LNCaP clone FGC (cell line): ENCODE measurements around the gene LRRC27.
A peak's percentile ranks its signal among the peaks of the same experiment; 100 is the strongest.

ENCODE experiments used
- DNase-seq: peaks from one replicate; pipeline ENCODE4 v3.0.0-alpha.2; 2011; ENCODE audit warnings: low read depth
- H3K4me3 ChIP-seq: 2 replicates; pipeline ENCODE4 v1.5.1; 2011; ENCODE audit warnings: mild to moderate bottlenecking, low read depth, low read length, control low read depth
- TF ChIP-seq, protein P1 (sequence below): IDR thresholded peaks from 2 replicates; pipeline ENCODE4 v1.5.1; 2012; ENCODE audit warnings: mild to moderate bottlenecking; ENCODE audit not compliant: control insufficient read depth, insufficient read depth; ENCODE audit errors: extremely low read depth

LRRC27 gene

GRCh38 chr10:132387764-132388210, 55.8 kb downstream of the LRRC27 start:
- TF ChIP-seq, protein P1, sequence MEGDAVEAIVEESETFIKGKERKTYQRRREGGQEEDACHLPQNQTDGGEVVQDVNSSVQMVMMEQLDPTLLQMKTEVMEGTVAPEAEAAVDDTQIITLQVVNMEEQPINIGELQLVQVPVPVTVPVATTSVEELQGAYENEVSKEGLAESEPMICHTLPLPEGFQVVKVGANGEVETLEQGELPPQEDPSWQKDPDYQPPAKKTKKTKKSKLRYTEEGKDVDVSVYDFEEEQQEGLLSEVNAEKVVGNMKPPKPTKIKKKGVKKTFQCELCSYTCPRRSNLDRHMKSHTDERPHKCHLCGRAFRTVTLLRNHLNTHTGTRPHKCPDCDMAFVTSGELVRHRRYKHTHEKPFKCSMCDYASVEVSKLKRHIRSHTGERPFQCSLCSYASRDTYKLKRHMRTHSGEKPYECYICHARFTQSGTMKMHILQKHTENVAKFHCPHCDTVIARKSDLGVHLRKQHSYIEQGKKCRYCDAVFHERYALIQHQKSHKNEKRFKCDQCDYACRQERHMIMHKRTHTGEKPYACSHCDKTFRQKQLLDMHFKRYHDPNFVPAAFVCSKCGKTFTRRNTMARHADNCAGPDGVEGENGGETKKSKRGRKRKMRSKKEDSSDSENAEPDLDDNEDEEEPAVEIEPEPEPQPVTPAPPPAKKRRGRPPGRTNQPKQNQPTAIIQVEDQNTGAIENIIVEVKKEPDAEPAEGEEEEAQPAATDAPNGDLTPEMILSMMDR: peak; percentile 97
- no peak overlapping the region for H3K4me3 ChIP-seq
- no peak for DNase-seq

GRCh38 chr10:132388891-132389432, 57.0 kb downstream of the LRRC27 start:
- no peak overlapping the region for H3K4me3 ChIP-seq
- TF ChIP-seq, protein P1: no peak
- DNase-seq: no peak

GRCh38 chr10:132389433-132390169, 57.6 kb downstream of the LRRC27 start:
- TF ChIP-seq, protein P1: no peak
- no peak overlapping the region for H3K4me3 ChIP-seq
- no peak for DNase-seq

GRCh38 chr10:132390170-132390920, 58.4 kb downstream of the LRRC27 start:
- TF ChIP-seq, protein P1: no peak
- no peak for DNase-seq
- H3K4me3 ChIP-seq: no peak overlapping the region

DNA sequence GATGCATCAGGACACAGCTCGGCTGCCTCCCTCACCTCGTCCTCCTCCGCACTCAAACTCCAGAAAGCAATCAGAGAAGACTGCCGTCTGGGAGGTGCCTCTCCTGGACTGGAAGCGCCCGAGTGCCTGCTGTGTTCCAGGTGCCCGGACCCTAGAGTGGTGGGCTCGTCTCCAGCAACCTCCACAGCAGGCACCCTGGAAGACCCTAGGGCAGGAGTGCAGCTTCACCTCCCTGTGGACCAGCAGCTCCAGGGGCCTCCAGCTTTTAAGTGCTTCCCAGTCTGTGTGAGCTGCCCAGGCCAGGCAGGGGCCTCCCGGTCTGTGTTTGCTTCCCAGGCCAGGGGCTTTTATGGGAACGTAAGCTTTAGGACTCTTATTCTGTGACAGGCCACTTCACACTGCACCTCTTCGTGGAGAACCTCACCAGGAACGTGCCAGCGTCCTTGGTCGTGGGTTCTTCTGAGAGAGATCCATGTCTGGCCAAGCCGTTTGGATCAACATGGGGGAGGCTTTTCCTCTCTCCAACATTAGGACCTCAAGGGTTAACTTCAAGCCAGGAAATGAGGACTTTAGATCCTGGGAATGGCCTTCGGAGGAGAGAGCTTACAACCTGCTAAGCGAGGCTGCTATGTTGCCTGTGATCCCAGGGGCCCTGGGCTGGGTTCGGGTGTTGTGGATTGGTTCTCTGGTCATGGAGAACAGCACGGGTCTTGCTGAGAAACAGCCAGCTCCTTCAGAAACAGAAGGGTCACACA, 59.1 kb downstream of the LRRC27 start:
- no peak for DNase-seq
- no peak overlapping the region for H3K4me3 ChIP-seq
- TF ChIP-seq, protein P1: no peak

GRCh38 chr10:132391676-132392020, 59.7 kb downstream of the LRRC27 start:
- TF ChIP-seq, protein P1: no peak
- DNase-seq: no peak

More at GRCh38 chr10:132391676-132392020, 59.7 kb downstream of the LRRC27 start:
- H3K4me3 ChIP-seq: no peak overlapping the region
